Central memory CD8-positive, alpha-beta T cell (primary cell): ENCODE results near the gene PALLD.

Experiments used
- ATAC-seq: fragments of 150-1000 bp; cut with Tn5 transposase; replicated peaks from 2 replicates; pipeline ENCODE4 v1.10.0; 2022; ENCODE audit warnings: mild to moderate bottlenecking, moderate FRiP score, moderate number of reproducible peaks; ENCODE audit not compliant: poor library complexity, severe bottlenecking; ENCODE audit errors: extremely low read depth
- DNase-seq, 2 donors: peaks; one replicate each; pipeline ENCODE4 v3.0.0; 2021; ENCODE audit warnings: low spot score in 2 of 2
- H3K27ac Mint-ChIP-seq: one replicate; pipeline ENCODE4 v1.8.0; 2022; ENCODE audit warnings: low read depth, mild to moderate bottlenecking, moderate library complexity, mixed read lengths
- H3K27me3 Mint-ChIP-seq: one replicate; pipeline ENCODE4 v1.8.0; 2022; ENCODE audit warnings: mixed read lengths
- H3K36me3 Mint-ChIP-seq: one replicate; pipeline ENCODE4 v1.8.0; 2022; ENCODE audit warnings: mild to moderate bottlenecking, moderate library complexity, mixed read lengths; ENCODE audit not compliant: insufficient read depth
- H3K4me1 Mint-ChIP-seq: one replicate; pipeline ENCODE4 v1.8.0; 2022; ENCODE audit warnings: mixed read lengths
- H3K4me3 Mint-ChIP-seq: one replicate; pipeline ENCODE4 v1.8.0; 2022; ENCODE audit warnings: mild to moderate bottlenecking, moderate library complexity, mixed read lengths
- H3K9me3 Mint-ChIP-seq: one replicate; pipeline ENCODE4 v1.8.0; 2022; ENCODE audit warnings: mixed read lengths

Gene PALLD

DNA sequence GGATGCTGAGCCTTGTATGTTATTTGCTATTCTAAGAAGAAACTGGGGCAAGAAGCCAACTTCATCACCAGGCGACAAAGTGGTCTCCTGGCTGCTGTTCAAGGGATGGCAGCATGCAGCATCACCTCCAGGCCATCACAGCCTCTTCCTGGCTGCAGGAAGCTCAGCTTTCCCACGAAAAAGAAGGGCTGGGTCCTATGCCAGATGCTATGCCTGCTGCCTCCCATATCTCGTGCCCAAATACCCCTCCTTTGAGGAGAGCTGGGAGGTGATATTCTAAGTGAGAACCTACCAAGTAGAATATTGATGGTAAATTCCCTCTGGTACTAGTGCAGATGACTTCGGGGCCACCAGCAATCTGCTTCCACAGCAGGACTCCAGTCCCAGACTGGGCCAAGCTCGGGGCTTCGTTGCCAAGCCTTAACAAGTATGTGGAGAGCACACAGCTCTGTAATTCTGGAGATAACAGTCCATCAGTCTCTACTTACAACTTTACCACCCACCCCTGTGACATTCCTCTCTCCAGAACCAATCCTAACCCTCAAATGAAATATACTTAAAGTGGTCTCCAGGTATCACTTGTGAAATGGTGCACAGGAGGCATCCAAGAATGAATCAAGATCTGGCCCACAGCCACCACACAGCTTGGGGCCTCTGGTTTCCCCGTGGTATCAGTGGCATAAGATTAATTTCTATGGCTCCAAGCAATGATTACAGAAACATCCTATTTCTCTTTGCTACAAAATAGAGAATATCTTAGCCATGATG, 149.3 kb downstream of the PALLD start:
- H3K27ac Mint-ChIP-seq = no peak overlapping the region
- no peaks in the 10 kb centered on the region for H3K4me1 Mint-ChIP-seq
- no peak overlapping the region for H3K4me3 Mint-ChIP-seq
- no peak for DNase-seq
- no peaks in the 10 kb centered on the region for H3K9me3 Mint-ChIP-seq
- ATAC-seq = no peak
- H3K27me3 Mint-ChIP-seq = peaks cover 58% of the 10 kb centered on the region
- H3K36me3 Mint-ChIP-seq = no peaks in the 10 kb centered on the region

DNA sequence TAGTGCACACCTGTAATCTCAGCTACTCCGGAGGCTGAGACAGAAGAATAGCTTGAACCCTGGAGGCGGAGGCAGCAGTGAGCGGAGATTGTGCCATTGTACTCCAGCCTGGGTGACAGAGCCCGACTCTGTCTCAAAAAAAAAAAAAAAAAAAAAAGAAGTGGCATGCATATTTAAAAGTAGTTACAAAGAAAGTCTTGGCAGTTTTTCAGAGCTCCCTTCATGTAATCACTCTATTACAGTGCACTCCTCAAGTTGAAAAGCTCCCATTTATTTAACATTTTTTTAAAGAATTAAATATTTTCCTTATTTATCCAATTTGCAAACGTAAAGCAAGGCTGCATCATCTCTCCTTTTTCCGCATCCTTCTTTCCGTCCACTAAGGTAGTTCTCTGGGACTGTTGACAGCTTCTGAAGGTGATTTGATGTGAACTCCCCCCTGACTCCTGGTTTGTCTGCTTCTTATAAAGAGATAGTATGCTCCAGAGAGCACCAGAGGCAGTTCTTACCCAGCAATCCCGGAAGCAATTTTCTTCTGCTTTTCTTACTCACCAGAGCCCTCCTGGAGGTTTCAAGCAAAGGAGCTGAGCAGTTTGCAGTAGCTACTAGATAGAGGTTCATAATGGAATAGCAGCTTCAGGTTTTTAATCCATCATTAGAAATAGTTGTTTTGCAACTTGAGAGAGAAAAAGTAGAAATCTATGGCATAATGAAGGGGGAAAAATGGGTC, 151.0 kb downstream of the PALLD start:
- Mint-ChIP-seq H3K4me3 (no peak overlapping the region), H3K9me3 (no peaks in the 10 kb centered on the region), H3K4me1 (no peaks in the 10 kb centered on the region), H3K27ac (no peak overlapping the region), H3K36me3 (no peaks in the 10 kb centered on the region), H3K27me3 (peaks cover 68% of the 10 kb centered on the region)
- DNase-seq (no peak), ATAC-seq (no peak)

DNA sequence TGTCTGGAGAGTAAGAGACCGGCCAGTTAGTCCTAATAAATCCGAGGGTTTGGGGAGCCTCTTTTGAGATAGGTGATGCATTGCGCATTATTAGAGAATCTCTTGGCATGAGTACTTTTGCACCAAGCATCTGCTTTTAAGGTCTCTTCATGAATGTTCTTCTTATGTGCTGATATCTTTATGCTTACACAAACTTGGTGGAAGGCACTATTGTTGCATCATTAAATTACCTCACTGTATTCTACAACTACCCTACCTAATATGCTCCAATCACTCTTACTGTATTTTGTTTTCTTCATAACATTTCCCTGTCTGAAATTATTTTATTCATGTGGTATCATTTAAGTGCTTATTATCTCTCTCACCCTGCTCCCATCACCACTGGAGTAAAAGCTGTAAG, 151.6 kb downstream of the PALLD start:
- H3K4me1 Mint-ChIP-seq = no peaks in the 10 kb centered on the region
- no peak overlapping the region for H3K27ac Mint-ChIP-seq
- H3K4me3 Mint-ChIP-seq = no peak overlapping the region
- ATAC-seq (no peak), DNase-seq (no peak)
- H3K27me3 Mint-ChIP-seq = peaks cover 68% of the 10 kb centered on the region
- no peaks in the 10 kb centered on the region for H3K9me3 Mint-ChIP-seq
- H3K36me3 Mint-ChIP-seq = no peaks in the 10 kb centered on the region

DNA sequence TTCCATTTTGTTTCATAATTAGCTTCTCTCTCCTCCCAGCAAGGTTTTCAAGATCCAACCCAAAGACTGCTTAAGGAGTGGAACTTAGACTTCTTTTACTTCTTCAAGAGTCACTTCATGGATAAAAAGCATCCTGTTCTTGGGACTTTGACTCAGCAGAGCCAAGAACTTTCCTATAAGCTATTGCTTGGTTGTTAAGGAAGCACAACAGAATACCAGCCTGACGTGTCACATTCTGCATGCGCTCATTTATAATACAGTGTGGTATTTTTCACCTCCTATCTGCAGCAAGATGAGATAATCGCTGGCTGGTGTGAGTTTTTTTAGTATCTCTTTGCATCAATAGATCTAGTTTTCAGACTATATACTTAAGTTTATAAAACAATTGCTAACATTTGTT, 152.1 kb downstream of the PALLD start:
- peaks cover 68% of the 10 kb centered on the region for H3K27me3 Mint-ChIP-seq
- no peak for ATAC-seq
- no peaks in the 10 kb centered on the region for H3K36me3 Mint-ChIP-seq
- no peak overlapping the region for H3K4me3 Mint-ChIP-seq
- no peaks in the 10 kb centered on the region for H3K4me1 Mint-ChIP-seq
- H3K9me3 Mint-ChIP-seq = no peaks in the 10 kb centered on the region
- H3K27ac Mint-ChIP-seq = no peak overlapping the region
- no peak for DNase-seq

DNA sequence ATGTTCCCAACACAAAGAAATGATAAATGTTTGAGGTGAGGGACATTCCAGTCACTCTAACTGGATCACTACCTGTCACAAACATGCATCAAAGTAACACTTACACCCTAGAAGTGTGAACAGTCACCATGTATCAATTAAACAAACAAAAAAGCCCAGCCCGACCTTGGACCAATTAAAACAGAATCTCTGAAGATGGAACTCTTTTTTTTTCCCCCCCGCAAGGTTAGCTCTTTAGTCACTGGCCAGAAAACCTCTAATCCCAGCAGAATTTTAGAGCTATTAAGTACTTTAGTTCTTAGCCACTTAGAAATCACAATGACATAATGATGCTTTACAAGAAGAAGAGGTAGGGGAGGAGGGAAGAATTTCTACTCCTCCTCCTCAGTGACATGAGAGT, 154.5 kb downstream of the PALLD start:
- Mint-ChIP-seq H3K27me3 (peaks cover 60% of the 10 kb centered on the region), H3K27ac (no peak overlapping the region), H3K4me3 (no peak overlapping the region), H3K9me3 (no peaks in the 10 kb centered on the region), H3K36me3 (peaks cover 3% of the 10 kb centered on the region), H3K4me1 (peaks cover 7% of the 10 kb centered on the region)
- DNase-seq (no peak), ATAC-seq (no peak)

DNA sequence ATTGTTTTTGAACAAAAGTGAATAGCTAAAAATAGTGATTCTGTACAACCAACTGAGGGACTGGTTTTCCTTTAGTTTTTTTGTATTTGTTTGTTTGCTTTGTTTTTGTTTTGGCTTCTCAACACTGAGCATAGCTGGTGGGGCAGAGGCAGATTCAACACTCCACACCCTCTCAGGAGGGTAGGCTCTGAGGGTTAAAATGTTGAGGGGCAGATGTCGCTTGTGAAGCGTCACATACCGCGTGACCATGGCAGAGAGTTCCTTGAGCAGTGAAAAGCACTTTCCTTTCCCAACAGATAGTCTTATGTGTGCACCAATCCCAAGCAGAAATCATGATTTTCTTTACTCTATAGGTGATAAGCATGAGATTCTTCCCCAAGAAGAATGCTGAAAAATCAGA, 155.0 kb downstream of the PALLD start:
- Mint-ChIP-seq H3K4me3 (no peak overlapping the region), H3K27me3 (peaks cover 56% of the 10 kb centered on the region), H3K36me3 (peaks cover 3% of the 10 kb centered on the region), H3K27ac (no peak overlapping the region), H3K4me1 (peaks cover 7% of the 10 kb centered on the region), H3K9me3 (no peaks in the 10 kb centered on the region)
- DNase-seq (no peak), ATAC-seq (no peak)

- no peak for ATAC-seq
- no peaks in the 10 kb centered on the region for H3K9me3 Mint-ChIP-seq
- H3K27me3 Mint-ChIP-seq = peaks cover 64% of the 10 kb centered on the region
- peaks cover 3% of the 10 kb centered on the region for H3K36me3 Mint-ChIP-seq
- peaks cover 7% of the 10 kb centered on the region for H3K4me1 Mint-ChIP-seq
- DNase-seq = no peak
- H3K4me3 Mint-ChIP-seq = no peak overlapping the region
- no peak overlapping the region for H3K27ac Mint-ChIP-seq
Observed at GRCh38 chr4:168652755-168653154, 155.9 kb downstream of the PALLD start.

GRCh38 chr4:168654104-168654847, 157.4 kb downstream of the PALLD start:
- Mint-ChIP-seq H3K27ac (no peak overlapping the region), H3K27me3 (peaks cover 55% of the 10 kb centered on the region), H3K4me1 (peaks cover 7% of the 10 kb centered on the region), H3K4me3 (no peak overlapping the region), H3K9me3 (no peaks in the 10 kb centered on the region), H3K36me3 (peaks cover 3% of the 10 kb centered on the region)
- DNase-seq = no peak
- no peak for ATAC-seq

DNA sequence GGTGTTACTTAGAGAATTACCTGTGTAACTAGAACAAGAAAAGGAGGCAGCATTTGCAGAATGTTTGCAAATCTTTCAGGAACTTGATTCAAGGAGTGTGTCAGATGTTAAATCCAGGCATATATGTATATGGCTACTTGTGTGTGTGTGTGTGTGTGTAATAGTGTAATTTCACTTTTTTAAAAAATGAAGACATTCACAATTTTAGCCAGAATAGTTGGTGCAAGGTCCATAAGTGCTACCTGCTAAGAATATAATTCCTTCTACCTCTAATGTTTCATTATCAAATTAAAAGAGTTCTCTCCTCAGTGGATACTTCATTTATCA, 158.0 kb downstream of the PALLD start:
- H3K27ac Mint-ChIP-seq = no peak overlapping the region
- H3K36me3 Mint-ChIP-seq = peaks cover 3% of the 10 kb centered on the region
- DNase-seq = no peak
- H3K4me3 Mint-ChIP-seq = no peak overlapping the region
- no peak for ATAC-seq
- H3K9me3 Mint-ChIP-seq = no peaks in the 10 kb centered on the region
- H3K4me1 Mint-ChIP-seq = peaks cover 7% of the 10 kb centered on the region
- H3K27me3 Mint-ChIP-seq = peaks cover 55% of the 10 kb centered on the region

DNA sequence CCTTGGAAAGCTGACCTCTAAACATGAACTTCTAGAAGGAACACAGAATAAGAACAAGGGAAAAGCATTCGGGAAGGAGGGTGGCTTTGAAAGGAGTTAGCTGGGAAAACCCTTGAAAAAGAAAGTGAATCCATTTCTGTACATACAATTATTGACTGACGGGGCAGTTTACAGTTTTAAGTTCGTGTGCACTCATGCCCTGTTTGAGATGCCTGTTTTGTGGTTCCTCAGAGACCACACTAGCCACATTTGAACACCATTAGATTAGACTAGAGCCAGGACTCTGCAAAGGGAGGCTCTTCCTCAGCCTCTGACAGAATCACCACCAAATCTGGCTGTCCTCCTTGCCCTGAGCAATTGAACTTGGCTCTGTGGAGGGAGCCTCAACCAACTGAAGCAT, 158.3 kb downstream of the PALLD start:
- no peaks in the 10 kb centered on the region for H3K9me3 Mint-ChIP-seq

DNA sequence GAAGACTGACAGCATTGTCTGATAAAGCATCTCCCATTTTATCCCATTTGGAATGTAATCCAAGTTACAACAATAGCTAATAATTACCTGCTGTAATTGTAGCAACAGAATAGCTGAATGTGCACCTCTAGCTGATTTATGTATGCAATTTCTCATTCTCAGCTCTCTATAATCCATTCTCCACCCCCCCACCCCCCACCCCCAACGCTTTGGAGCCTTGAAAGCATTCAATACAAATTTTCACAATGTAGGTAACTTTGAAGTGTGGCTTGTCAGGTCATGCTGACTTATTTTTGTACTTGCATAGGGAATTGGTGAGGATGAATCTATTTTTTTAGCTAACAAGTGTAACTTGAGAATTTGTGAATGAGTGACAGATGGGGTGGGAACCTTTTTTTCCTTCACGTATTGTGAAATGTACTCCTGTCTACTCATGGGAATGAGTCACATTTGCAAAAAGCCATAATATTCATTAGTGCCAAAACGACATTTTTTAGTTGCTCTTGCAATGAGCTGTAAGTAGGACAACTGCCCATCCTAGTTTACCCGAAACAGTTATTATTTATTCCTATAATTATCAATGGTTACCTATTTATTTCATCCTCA, 159.3 kb downstream of the PALLD start:
- Mint-ChIP-seq H3K27me3 (peaks cover 55% of the 10 kb centered on the region), H3K9me3 (no peaks in the 10 kb centered on the region), H3K4me1 (peaks cover 7% of the 10 kb centered on the region), H3K36me3 (peaks cover 3% of the 10 kb centered on the region), H3K4me3 (no peak overlapping the region), H3K27ac (no peak overlapping the region)
- DNase-seq = no peak
- no peak for ATAC-seq

More for the DNA sequence above, 158.3 kb downstream of the PALLD start:
- no peak overlapping the region for H3K4me3 Mint-ChIP-seq
- H3K27ac Mint-ChIP-seq = no peak overlapping the region
- ATAC-seq = no peak
- H3K4me1 Mint-ChIP-seq = peaks cover 7% of the 10 kb centered on the region
- H3K36me3 Mint-ChIP-seq = peaks cover 3% of the 10 kb centered on the region
- DNase-seq = no peak
- peaks cover 55% of the 10 kb centered on the region for H3K27me3 Mint-ChIP-seq

- H3K27ac Mint-ChIP-seq = no peak overlapping the region
- peaks cover 49% of the 10 kb centered on the region for H3K27me3 Mint-ChIP-seq
- no peak for ATAC-seq
- peaks cover 3% of the 10 kb centered on the region for H3K36me3 Mint-ChIP-seq
- peaks cover 7% of the 10 kb centered on the region for H3K4me1 Mint-ChIP-seq
- no peaks in the 10 kb centered on the region for H3K9me3 Mint-ChIP-seq
- DNase-seq = no peak
- no peak overlapping the region for H3K4me3 Mint-ChIP-seq
Observed at GRCh38 chr4:168656946-168657473, 160.2 kb downstream of the PALLD start.
